ENCODE measurements around the gene CPZ. TPM values are rescaled to one million over a fixed set of nuclear protein-coding genes. Genes with fewer than 3 reads are reported as not detected.
"Not testable (repeated sequence)": the region's sequence is repeated elsewhere in the genome, so short reads cannot be mapped to it uniquely, and the experiment has no call there.

Gene CPZ
- total RNA-seq, 1 experiment from 2014 or later, result 37.3 TPM

GRCh38 chr4:8635897-8636554, 43.5 kb downstream of the CPZ start:
- H3K56ac ChIP-seq (ENCODE audit: insufficient read length, low read depth, low read length); H3K4me2 ChIP-seq (ENCODE audit: insufficient read depth, insufficient read length, low read length); H3K9me3 ChIP-seq (ENCODE audit: control insufficient read depth, low read depth, low read length); H3K4me1 ChIP-seq (ENCODE audit: insufficient read depth, low read length); H2BK120ac ChIP-seq (ENCODE audit: low read depth, low read length, poor library complexity, severe bottlenecking); H4K20me1 ChIP-seq (ENCODE audit: control insufficient read depth, insufficient read depth, insufficient read length); H3T11ph ChIP-seq (ENCODE audit: low read length); H2BK12ac ChIP-seq (ENCODE audit: insufficient read length, low read depth, low read length); H3K27me3 ChIP-seq (ENCODE audit: insufficient read depth, low read length); H2BK15ac ChIP-seq (ENCODE audit: low read depth, low read length); H3K4ac ChIP-seq (ENCODE audit: low read depth, low read length); H3K18ac ChIP-seq (ENCODE audit: insufficient read length, low read depth, low read length); H3K9me3 Mint-ChIP-seq; H4K5ac ChIP-seq (ENCODE audit: insufficient read length, low read depth, low read length); H3K36me3 Mint-ChIP-seq (ENCODE audit: insufficient read depth in 1 of 3, low read depth in 3 of 3); H3K27ac Mint-ChIP-seq; H4K8ac ChIP-seq (replicated peaks; ENCODE audit: insufficient read length, low read depth, low read length); H2BK20ac ChIP-seq (ENCODE audit: low read depth, low read length, poor library complexity, severe bottlenecking); H3K4me1 Mint-ChIP-seq; H3K14ac ChIP-seq (ENCODE audit: insufficient read depth, low read length); H3K79me1 ChIP-seq (ENCODE audit: insufficient read depth, low read depth, low read length, poor library complexity, severe bottlenecking); H3K27ac ChIP-seq (ENCODE audit: insufficient read length, low read depth, low read length); H3K23ac ChIP-seq (ENCODE audit: insufficient read length, low read depth, low read length); H4K91ac ChIP-seq (ENCODE audit: insufficient read length, low read depth, low read length); H3K79me2 ChIP-seq (ENCODE audit: insufficient read depth, low read length); DNase-seq; H2AFZ ChIP-seq (ENCODE audit: low read length); H2AK5ac ChIP-seq (ENCODE audit: insufficient read length, low read length); H3K9ac ChIP-seq (ENCODE audit: extremely low read depth, insufficient read length, low read length); H3K4me3 Mint-ChIP-seq; H2BK5ac ChIP-seq (ENCODE audit: insufficient read length, low read length); H3K23me2 ChIP-seq (ENCODE audit: insufficient read length, low read depth, low read length, poor library complexity, severe bottlenecking): not testable (repeated sequence)
- no CpG with 5 or more reads among the region's 29 CpGs for WGBS (ENCODE audit: extremely low coverage, insufficient read length, low lambda C conversion rate)
- H3K27me3 Mint-ChIP-seq (ENCODE audit: low read depth), result peaks cover 21% of the 10 kb centered on the region
